Right lobe of liver (tissue), 6 donors: ENCODE data around the gene EIF4A3. TPM values are rescaled to one million over a fixed set of nuclear protein-coding genes. Genes with fewer than 3 reads are reported as not detected.
"Not testable (repeated sequence)": the region's sequence is repeated elsewhere in the genome, so short reads cannot be mapped to it uniquely, and the experiment has no call there.

ENCODE experiments used
- ATAC-seq, 4 donors: fragments of 200-7000 bp; cut with Tn5 transposase; one replicate each; pipeline ENCODE4 v1.9.1; 2020; ENCODE audit warnings: mild to moderate bottlenecking in 4 of 4, moderate library complexity in 4 of 4
- DNase-seq, 3 donors: peaks; one replicate each; pipeline ENCODE4 v3.0.0-alpha.2; 2020
- H3K27ac ChIP-seq, 3 donors: fragments of 200-600 bp; one replicate each; pipeline ENCODE4 v1.8.0; 2022
- H3K27me3 ChIP-seq, 2 donors: fragments of 200-600 bp; one replicate each; pipeline ENCODE4 v1.8.0; 2022
- H3K36me3 ChIP-seq, 4 donors: fragments of 200-600 bp; sonication (generic) in 1 of 4; one replicate each; pipeline versions ENCODE4 v1.5.1 to v1.8.0; 2017 to 2022; ENCODE audit warnings: control low read depth in 1 of 4
- H3K4me1 ChIP-seq, 4 donors: fragments of 200-600 bp; sonication (generic) in 1 of 4; one replicate each; pipeline versions ENCODE4 v1.5.1 to v1.8.0; 2017 to 2022; ENCODE audit warnings: control low read depth in 1 of 4
- H3K4me3 ChIP-seq, 3 donors: fragments of 200-600 bp; one replicate each; pipeline ENCODE4 v1.8.0; 2022
- H3K9me3 ChIP-seq, 4 donors: fragments of 200-600 bp; sonication (generic) in 1 of 4; one replicate each; pipeline versions ENCODE4 v1.5.1 to v1.8.0; 2017 to 2022; ENCODE audit warnings: control low read depth in 1 of 4
- POLR2A ChIP-seq: fragments of 450-650 bp; IDR thresholded peaks from one replicate; pipeline ENCODE4 v1.6.1; 2017; ENCODE audit warnings: antibody characterized with exemption, mild to moderate bottlenecking
- WGBS: methylation state at CpG from one replicate; pipeline ENCODE4 v1.1.6; 2018; ENCODE audit warnings: low coverage, low lambda C conversion rate; ENCODE audit not compliant: insufficient coverage; ENCODE audit errors: missing lambda C conversion rate; 5-methylcytosine and 5-hydroxymethylcytosine counted together
- intact Hi-C, 2 donors: fragments of 100-400 bp; cut with DNase I; formaldehyde crosslinking; loops; one replicate each; pipeline versions ENCODE4 v1.11.2 to v1.14.1; 2022
- total RNA-seq, 6 experiments: library from RNA; depleted of rRNA in 2 of 6; stranded (reverse); fragments of >200 nt in 2 of 6; fragmentation: NEBNext Ultra II Directional in 3 of 6; extraction: Animal tissue kit (Norgen Biotek cat#: 25700) in 3 of 6; gene quantifications; one replicate each; pipeline versions ENCODE4 v1.1.0 to v1.2.4, GENCODE V29; 2016 to 2023
- TF ChIP-seq, protein P1 (sequence below), 4 donors: fragments of 200-600 bp in 3 of 4; fragments of 450-650 bp in 1 of 4; IDR thresholded peaks; one replicate each; pipeline versions ENCODE4 v1.5.1 to v1.8.0; 2016 to 2022; ENCODE audit warnings: antibody characterized with exemption in 4 of 4, mild to moderate bottlenecking in 2 of 4
- donor health status: DM: no; HTN: yes; CAD: no.
- donor health status: DM: no; HTN: no; CAD: no.
- donor health status: DM: no; HTN: no; CAD: no.
- donor health status: DM: no; HTN: yes; CAD: no.
- donor health status: DM: no; HTN: yes; CAD: no.

Gene EIF4A3
- total RNA-seq, 6 experiments from 2014 or later = 21.6 to 41.7 (median 32.2) TPM

DNA sequence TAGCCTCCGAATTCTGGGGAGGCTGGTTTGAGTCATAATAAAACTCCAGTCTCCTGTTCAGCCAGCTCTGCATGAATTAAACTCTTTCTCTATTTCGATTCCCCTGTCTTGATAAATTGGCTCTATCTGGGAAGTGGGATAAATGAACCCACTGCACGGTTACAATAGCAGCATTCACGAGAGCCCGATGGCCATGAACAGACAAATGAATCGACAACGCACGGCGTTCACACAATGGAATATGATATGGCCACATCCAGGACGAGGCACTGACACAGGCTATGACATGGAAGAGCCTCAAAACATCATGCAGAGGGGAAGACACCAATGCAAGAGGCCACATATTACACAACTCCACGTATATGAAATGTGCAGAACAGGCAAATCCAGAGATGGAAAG, 17.3 kb upstream of the EIF4A3 start:
- TF ChIP-seq POLR2A = no peak
- TF ChIP-seq, protein P1, sequence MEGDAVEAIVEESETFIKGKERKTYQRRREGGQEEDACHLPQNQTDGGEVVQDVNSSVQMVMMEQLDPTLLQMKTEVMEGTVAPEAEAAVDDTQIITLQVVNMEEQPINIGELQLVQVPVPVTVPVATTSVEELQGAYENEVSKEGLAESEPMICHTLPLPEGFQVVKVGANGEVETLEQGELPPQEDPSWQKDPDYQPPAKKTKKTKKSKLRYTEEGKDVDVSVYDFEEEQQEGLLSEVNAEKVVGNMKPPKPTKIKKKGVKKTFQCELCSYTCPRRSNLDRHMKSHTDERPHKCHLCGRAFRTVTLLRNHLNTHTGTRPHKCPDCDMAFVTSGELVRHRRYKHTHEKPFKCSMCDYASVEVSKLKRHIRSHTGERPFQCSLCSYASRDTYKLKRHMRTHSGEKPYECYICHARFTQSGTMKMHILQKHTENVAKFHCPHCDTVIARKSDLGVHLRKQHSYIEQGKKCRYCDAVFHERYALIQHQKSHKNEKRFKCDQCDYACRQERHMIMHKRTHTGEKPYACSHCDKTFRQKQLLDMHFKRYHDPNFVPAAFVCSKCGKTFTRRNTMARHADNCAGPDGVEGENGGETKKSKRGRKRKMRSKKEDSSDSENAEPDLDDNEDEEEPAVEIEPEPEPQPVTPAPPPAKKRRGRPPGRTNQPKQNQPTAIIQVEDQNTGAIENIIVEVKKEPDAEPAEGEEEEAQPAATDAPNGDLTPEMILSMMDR (IDR thresholded peaks at IDR 0.05) = no peak
- H3K27me3 ChIP-seq = no peaks in the 10 kb centered on the region
- DNase-seq (no peak), ATAC-seq (no peak)
- H3K36me3 ChIP-seq = no peaks in the 10 kb centered on the region
- H3K9me3 ChIP-seq = no peaks in the 10 kb centered on the region
- WGBS = 80% methylated on average over 11 of the region's 11 CpGs
- intact Hi-C loops = no loop called here
- H3K4me3 ChIP-seq = no peak overlapping the region
- no peaks in the 10 kb centered on the region for H3K4me1 ChIP-seq
- no peak overlapping the region for H3K27ac ChIP-seq

DNA sequence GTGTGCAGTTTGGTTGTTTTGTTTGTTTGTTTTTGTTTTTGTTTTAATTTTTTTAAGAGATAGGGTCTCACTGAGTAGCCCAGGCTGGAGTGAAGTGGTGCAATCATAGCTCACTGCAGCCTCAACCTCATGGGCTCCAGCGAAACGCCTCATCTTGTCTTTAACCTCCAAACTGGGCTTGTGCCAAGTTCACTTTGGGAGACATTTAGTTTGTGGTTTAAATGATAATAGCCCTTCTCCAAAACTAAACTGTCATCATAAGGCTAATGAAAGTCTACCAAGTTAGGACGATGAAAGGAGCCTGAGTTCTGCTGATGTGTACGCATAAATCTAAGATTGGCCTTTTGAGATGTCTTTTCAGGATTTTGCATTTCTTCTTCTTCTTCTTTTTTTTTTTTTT, 16.4 kb upstream of the EIF4A3 start:
- H3K36me3 ChIP-seq = no peaks in the 10 kb centered on the region
- H3K27me3 ChIP-seq = no peaks in the 10 kb centered on the region

DNA sequence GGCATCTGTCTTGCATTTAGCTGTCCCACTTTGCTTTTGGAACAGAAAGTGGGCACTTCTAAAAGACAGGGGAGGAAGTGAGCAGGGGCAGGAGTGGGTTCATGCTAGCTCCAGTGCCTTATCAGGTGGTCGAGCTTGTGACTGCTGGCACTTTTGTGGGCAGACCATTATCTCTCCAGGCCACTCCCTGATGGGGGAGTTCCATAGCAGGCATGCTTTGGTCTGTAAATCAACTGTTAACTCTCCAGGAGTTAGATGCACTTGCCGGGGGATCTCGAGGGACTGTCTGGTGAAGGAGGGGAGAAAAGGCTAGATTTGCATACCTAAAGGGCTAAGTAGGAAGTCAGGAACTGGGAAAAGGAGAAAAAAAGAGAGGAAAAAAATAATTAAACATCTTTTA, 13.6 kb upstream of the EIF4A3 start:
- intact Hi-C loops = no loop called here
- 62% methylated on average over 3 of the region's 3 CpGs for WGBS
- TF ChIP-seq, protein P1 (IDR thresholded peaks at IDR 0.05) = no peak
- TF ChIP-seq POLR2A = no peak

More for the DNA sequence above, 16.4 kb upstream of the EIF4A3 start:
- intact Hi-C loops = no loop called here
- Histone ChIP-seq H3K27ac (no peak overlapping the region), H3K9me3 (no peaks in the 10 kb centered on the region), H3K4me3 (no peak overlapping the region), H3K4me1 (no peaks in the 10 kb centered on the region)
- 88% methylated on average over 2 of the region's 4 CpGs for WGBS
- no peak for ATAC-seq
- TF ChIP-seq, protein P1 (IDR thresholded peaks at IDR 0.05) = no peak
- TF ChIP-seq POLR2A = no peak
- DNase-seq = no peak

DNA sequence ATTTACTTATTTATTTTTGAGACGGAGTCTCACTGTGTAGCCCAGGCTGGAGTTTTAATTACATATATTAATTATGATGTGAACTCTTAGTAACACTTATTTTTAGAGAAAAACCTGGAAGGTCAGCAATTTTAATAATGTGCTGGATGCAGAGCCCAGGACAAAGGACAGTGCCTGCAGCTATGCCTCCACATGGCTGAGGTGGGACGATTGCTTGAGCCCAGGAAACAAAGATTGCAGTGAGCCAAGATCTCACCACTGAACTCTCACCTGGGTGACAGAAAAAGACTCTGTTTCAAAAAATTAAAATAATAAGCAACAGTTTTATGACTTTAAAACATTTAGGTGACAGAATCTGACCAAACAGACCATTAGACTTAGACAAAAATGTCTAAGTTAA, 11.9 kb upstream of the EIF4A3 start:
- Histone ChIP-seq H3K4me3 (no peak overlapping the region), H3K27me3 (no peaks in the 10 kb centered on the region), H3K9me3 (no peaks in the 10 kb centered on the region), H3K36me3 (no peaks in the 10 kb centered on the region), H3K27ac (no peak overlapping the region), H3K4me1 (no peaks in the 10 kb centered on the region)
- intact Hi-C loops = no loop called here
- TF ChIP-seq, protein P1 (IDR thresholded peaks at IDR 0.05) = no peak
- no peak for TF ChIP-seq POLR2A
- no peak for ATAC-seq
- 50% methylated on average over 2 of the region's 2 CpGs for WGBS
- DNase-seq = no peak

More for the DNA sequence above, 13.6 kb upstream of the EIF4A3 start:
- DNase-seq (no peak), ATAC-seq (no peak)
- H3K4me3 ChIP-seq = no peak overlapping the region
- no peaks in the 10 kb centered on the region for H3K27me3 ChIP-seq
- no peaks in the 10 kb centered on the region for H3K4me1 ChIP-seq
- H3K9me3 ChIP-seq = no peaks in the 10 kb centered on the region
- H3K27ac ChIP-seq = no peak overlapping the region
- no peaks in the 10 kb centered on the region for H3K36me3 ChIP-seq

DNA sequence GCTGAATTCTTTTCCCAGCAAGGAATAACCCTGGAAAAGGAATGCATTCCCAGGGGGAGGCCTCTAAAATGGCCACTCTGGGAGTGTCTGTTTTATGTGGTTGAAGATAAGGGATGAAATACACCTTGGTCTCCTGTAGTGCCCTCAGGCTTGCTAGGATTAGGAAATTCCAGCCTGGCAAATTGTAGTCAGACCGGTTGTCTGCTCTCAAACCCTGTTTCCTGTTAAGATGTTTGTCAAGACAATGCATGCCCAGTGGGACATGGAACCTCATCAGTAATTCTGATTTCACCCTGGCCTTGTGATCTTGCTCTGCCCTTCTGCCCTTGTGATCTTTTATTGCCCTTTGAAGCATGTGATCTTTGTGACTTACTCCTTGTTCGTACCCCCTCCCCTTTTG, 8.7 kb upstream of the EIF4A3 start:
- intact Hi-C loops, H3K4me1 ChIP-seq, H3K4me3 ChIP-seq, DNase-seq, H3K27me3 ChIP-seq, H3K9me3 ChIP-seq, H3K36me3 ChIP-seq, ATAC-seq, H3K27ac ChIP-seq: not testable (repeated sequence)
- 67% methylated on average over 1 of the region's 2 CpGs for WGBS
